Measurements from ENCODE around the gene OR2B2.

- no peak for TF ChIP-seq CTCF (IDR thresholded peaks at IDR 0.05; ENCODE audit: poor library complexity, severe bottlenecking)
- TF ChIP-seq SMC3 (conservative IDR thresholded peaks at IDR 0.05; ENCODE audit: poor library complexity) = no peak
- no peak for TF ChIP-seq POLR2AphosphoS5 (IDR thresholded peaks at IDR 0.05)
- no peak for TF ChIP-seq RAD21 (conservative IDR thresholded peaks at IDR 0.05)
- no peak for TF ChIP-seq EZH2 (IDR thresholded peaks at IDR 0.05; ENCODE audit: borderline replicate concordance, insufficient read depth, low read length, poor library complexity, severe bottlenecking)
- TF ChIP-seq REST (IDR thresholded peaks at IDR 0.05; ENCODE audit: borderline replicate concordance) = no peak
- TF ChIP-seq EP300 (conservative IDR thresholded peaks at IDR 0.05; ENCODE audit: poor library complexity, severe bottlenecking) = no peak
- TF ChIP-seq MXI1 (conservative IDR thresholded peaks at IDR 0.05; ENCODE audit: poor library complexity, severe bottlenecking) = no peak
- TF ChIP-seq TAF1 (IDR thresholded peaks at IDR 0.05; ENCODE audit: low read depth) = no peak
These were observed 36.0 kb upstream of the OR2B2 start for GRCh38 chr6:27948237-27948636.

Measured in neural cell (in vitro differentiated cells).